M059J (cell line): Measurements from ENCODE around the gene TM4SF1. TPM values are rescaled to one million over a fixed set of nuclear protein-coding genes. Genes with fewer than 3 reads are reported as not detected.
A peak's percentile ranks its signal among the peaks of the same experiment; 100 is the strongest.

ENCODE experiments used
- DNase-seq: peaks from one replicate; pipeline ENCODE4 v3.0.0-alpha.2; 2012; ENCODE audit warnings: low read depth
- total RNA-seq: library from RNA; depleted of rRNA; stranded (reverse); fragments of >200 nt; shearing (Covaris generic); gene quantifications from 2 replicates; pipeline ENCODE4 v1.2.3, GENCODE V29; 2014

TM4SF1 gene
- total RNA-seq, 1 experiment from 2014 or later = 188 TPM

DNA sequence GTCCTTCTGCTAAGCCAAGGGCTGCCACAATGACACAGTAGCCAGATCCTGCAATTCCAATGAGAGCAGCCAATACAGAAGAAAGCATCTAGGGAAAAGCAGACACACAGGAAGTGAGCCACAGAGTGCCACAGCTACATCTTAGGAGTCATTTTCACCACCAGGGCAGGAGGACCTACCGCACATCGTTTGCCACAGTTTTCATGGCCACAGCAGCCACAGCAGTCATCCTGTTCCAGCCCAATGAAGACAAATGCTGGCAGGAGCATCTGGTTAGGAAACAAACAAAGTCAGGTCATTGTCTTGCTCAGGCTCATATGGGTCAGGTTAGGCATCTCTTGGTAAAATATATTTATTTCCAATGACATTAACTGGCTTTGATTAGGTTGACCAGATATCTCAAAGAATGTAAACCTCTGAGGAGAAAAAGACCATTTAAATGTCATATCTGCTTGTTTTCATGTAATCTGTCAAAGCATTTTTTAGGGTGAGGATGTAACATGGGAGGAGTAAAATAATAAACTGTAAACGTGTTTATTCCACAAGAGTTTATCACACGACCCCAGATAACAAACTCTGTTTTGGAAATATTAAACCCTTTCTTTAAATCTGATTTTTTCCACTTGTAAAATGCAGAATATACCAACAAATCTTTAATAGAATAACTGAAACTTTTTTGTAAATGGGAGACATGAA is 1.8 kb downstream of the TM4SF1 start:
- DNase-seq = peak; percentile 61

- no peak for DNase-seq
Observed at GRCh38 chr3:149374793-149375500, 2.5 kb downstream of the TM4SF1 start.

DNA sequence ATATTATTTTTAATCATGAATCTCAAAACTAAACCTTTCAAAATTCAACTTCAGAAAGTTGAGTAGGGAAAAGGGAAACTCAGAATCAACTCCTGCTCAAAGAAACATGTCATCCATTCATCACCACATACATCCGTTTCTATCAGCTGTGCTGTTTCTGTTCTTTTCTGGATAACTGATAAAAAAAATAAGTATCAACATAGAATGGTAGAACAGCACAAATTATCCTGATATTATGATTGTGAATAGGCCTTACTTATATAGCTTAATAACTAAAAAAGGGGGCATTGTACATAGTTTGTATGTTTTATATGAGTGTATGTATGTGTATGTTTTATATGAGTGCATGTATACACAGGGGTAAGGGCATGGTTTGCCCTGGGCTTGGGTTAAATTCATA is 3.1 kb downstream of the TM4SF1 start:
- peak; percentile 20 for DNase-seq

DNA sequence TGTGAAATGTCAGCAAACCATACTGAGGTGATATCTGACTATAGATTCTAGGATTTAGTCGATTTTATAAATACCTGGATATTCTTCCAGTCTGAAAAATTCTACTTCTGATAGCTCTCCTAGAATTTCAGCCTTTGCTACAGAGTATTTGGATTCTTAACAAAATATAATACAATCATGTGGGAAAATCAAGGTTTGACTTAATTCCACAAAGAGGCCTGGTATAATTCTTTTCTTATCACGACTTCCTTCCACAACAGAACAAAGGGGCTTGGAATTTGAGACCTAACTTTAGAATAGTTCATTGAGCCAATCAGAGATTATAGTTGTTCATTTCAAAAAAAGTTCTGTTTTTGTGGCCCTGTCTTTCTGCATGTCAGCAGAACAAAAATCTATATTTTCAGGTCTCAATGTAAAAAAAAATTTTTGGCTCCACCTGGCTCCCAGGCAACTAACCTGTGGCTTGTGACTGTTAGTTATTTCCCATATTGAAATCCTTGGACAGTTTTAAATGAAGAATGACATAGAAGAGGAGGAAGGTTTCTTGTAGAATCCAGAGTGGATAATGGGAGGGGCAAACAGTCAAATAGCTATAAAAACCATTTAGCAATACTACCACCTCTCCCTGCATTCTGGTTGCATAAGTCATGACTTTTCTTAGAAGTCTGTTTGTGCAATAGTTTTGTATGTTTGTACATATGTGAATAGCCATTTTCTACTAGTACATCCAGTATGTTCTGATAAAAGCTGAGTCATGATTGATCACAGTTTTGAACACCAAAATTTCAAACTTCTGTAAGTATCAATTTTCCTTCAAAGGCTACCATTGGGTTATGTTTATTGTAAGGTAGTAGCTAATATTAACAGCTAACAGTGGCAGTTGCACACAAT is 4.0 kb downstream of the TM4SF1 start:
- DNase-seq = peak; percentile 68

GRCh38 chr3:149371723-149372114 is 5.7 kb downstream of the TM4SF1 start:
- peak; percentile 21 for DNase-seq

DNA sequence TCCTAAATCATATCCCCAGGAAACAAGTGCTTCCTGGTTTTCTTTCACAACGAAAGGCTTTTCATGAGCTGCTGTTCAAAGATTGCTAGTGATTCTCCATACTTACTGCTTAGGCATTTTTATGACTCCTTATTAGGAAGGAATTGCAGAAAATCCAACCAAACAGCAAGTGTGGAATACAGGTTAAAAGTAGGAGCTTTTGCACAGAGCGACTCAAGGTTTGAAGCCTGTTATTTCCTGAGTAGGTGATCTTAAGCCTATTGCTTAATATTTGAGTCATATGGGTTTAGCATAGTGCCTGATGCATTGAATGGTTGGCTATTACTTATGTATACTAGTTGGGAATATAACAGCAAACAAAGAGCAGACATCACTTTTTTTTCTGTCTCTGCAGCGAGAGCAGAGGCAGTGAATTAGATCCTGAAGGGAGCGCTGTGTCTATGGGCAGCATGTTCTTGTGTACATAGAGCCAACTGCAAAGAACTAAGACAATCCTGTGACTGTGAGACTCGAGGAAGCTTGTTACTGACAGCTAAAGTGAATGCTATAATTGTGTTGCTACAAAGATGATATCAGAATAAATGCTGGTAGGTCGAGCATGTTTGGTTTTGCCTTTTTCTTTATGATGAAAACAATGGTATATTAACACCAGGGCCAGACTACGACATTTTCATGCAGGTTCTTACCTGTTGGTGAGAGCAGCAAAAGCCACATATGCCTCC is 6.3 kb downstream of the TM4SF1 start:
- peak; percentile 62 for DNase-seq

DNA sequence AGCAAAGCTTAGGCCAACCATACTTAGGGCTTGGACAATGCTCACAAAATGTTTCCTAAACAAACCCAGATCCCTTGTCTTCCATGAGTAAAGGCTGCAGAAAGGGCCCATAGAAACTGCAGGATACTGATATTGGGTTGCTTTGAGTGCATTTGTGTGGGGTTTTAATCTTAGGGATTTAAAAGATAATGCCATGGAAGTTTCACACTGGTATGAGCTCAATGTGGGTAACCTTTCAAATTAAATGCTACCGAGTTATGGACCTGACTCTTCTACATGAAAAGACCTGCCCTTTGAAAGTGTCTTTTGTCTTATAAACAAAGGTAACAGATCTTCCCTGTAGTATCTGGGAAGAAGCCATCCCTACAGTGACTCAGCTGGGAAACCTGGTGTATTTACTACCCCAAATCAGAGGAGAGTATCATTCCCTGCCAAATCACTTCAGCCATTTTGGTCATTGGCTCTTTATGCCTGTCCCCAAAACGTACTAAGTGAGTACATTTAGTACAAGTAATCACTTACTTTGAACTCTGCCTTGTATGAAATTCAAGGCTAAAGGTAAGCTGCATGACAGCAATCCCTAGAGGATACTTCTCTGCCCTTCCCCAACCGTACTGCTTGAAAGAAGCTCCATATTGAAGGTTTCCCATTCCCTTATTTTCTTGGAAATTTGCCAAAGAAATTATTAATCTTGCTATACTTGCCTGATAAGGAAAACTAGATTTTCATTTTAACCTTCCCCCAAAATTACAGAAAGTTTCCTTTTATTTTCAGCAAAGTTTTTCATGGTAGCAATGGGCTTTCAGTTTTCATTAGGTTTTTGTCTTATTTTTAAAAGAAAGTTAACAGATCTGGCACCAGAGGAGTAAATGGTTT is 7.2 kb downstream of the TM4SF1 start:
- peak; percentile 55 for DNase-seq

- DNase-seq = peak; percentile 31
Observed at GRCh38 chr3:149368674-149369497, 8.6 kb downstream of the TM4SF1 start.

- peak; percentile 58 for DNase-seq
Observed at GRCh38 chr3:149368201-149368673, 9.2 kb downstream of the TM4SF1 start.

DNA sequence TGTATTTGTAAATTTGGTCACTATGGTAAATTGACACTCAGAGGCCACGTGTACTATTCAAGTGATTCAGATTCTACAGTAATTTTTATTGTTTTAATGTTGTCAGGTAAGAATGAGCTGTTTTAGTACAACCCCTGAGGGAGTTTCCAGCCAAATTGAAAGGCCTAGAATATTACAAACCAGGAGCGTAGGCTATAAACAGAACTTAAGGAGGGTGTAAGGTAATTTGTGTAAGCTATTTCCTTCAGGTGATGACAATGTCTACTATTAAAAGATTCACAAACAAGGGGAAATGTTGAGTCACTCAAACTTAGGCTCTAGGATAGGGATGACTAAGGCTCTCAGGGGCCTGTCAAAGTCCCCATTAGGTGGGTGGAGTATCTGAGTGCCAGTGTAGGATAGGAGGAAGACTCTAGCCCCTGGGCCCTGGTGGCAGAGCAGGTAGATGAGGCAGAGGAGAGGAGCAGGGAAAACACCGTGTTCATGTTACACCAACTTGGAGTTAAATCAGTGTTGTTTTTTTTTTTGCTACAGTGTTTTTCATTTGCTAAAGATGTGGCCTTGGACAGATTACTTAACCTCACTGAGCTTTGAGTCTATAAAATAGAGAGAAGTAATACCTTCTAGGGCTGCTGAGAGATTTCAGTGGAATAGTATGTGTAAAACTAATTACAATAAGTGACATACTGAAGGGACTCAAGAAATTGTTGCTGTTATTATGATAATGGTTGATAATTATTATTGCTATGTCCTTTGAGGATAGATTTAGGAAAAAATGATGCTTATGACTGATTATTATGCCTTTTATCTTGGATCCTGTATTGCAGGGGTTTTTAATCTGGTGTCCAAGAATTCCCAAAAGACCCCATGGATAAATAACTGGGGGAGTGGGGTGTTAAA is 10.3 kb downstream of the TM4SF1 start:
- DNase-seq = peak; percentile 99

- DNase-seq = no peak
Observed at GRCh38 chr3:149366031-149366430, 11.4 kb downstream of the TM4SF1 start.

DNA sequence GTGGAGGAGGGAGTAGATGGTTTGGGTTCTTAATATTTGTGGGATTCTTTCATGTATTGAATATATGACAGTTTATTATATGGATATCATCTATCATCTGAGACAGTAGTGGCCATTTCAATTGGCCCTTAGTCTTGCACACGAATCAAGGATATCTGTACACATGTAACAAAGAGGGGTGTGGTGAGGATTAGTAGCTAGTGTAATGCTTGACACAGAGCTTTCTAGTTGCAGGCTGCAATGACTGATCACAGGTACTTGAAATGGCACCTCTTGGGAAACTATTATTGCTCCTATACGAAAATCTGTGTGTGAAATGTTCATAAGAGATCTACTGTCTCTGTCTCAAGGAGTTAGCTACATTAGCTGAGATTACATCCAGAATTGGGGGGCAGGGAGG is 12.8 kb downstream of the TM4SF1 start:
- no peak for DNase-seq

DNA sequence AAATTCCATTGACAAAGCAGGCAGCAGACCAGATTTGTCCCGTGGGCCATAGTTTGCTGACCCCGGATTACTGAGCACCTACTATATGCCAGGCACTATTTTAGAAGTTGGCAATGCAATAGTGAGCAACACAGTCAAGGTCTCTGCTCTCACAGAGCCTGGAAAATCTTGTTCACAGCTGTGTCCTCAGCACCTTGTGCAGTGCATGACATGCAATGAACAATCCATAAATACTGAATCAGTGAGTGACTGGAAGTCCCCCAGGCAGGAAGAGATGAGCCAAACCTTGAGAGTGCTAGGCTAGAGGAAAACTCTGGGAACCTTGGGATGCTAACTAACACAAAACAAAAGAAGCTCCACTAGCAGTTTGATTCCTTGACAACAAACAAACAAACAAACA is 14.4 kb downstream of the TM4SF1 start:
- DNase-seq = peak; percentile 77

GRCh38 chr3:149362366-149362765 is 15.1 kb downstream of the TM4SF1 start:
- DNase-seq = no peak

- peak; percentile 18 for DNase-seq
Observed at GRCh38 chr3:149356630-149357029, 20.8 kb downstream of the TM4SF1 start.

DNA sequence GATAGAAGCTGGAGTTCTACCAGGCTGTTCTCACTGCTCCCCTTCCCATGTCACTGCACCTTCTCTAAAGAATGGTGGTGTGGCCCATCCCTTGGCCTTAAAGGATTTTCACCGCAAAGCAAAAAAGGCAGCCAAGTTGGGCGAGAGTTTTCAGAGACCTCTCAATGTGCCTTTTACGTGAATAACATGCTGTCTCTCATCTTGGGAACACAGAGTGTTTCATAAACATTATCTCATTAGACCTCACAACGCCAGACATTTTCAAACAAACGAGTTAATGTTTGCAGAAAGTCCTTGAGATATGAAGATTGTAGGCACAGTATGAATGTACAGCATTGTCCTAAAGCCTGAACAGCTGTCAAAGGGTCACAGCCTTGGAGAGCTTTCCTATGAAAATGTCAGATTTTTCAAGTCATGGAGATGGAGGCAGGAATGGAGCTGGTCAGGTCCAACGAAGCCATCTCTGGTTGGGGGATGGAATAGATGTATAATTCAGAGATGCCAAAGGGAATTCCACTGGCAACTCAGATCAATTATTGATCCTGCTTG is 21.3 kb downstream of the TM4SF1 start:
- DNase-seq = no peak

DNA sequence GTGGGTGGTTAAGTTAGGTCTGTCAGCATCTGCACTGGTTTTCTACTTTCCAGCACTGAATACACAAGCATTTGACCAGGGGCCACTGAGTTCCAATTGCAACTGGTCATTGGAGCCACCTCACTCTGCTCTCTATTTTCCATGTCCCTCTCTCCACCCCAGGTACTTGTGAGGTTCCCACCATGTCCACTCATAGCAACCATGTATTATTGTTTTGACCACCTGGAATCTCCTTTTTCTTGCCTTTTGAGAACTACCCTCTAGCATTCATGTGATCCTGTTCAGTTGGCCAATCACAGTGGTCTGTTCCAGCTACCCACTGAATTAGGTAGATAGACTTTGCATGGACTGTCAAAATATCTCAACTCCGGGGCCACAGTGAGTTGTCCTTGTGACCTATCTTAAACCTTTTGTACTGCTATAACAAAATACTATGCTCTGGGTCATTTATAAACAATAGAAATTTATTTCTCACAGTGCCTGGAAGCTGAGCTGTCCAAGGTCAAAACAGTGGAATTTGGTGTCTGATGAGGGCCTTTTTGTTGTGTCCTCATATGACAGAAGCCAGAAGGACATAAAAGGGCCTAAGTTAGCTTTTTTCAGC is 23.8 kb downstream of the TM4SF1 start:
- DNase-seq = peak; percentile 24

- peak; percentile 80 for DNase-seq
Observed at GRCh38 chr3:149352556-149352955, 24.9 kb downstream of the TM4SF1 start.
